ENCODE data around the gene SNX8. TPM values are rescaled to one million over a fixed set of nuclear protein-coding genes. Genes with fewer than 3 reads are reported as not detected.

The SNX8 gene
- total RNA-seq, 4 donors from 2014 or later: 13.3 to 35.7 (median 22.1) TPM

- intact Hi-C loops (cut with DNase I; ENCODE audit: low total_unique reads): no loop called here
- H3K4me3 ChIP-seq (ENCODE audit: low read depth, poor library complexity, severe bottlenecking): no peak overlapping the region
- TF ChIP-seq CTCF (IDR thresholded peaks at IDR 0.05): no peak
- no peak for TF ChIP-seq POLR2A (IDR thresholded peaks at IDR 0.05)
- DNase-seq (ENCODE audit: low spot score in 2 of 2): no peak
- 40 to 53% methylated on average over 10 of the region's 10 CpGs for WGBS, 2 donors
Observed at GRCh38 chr7:2266911-2267310, 47.3 kb downstream of the SNX8 start.

- no peak overlapping the region for H3K4me3 ChIP-seq (ENCODE audit: low read depth, poor library complexity, severe bottlenecking)
- no peak for TF ChIP-seq CTCF (IDR thresholded peaks at IDR 0.05)
- no peak for TF ChIP-seq POLR2A (IDR thresholded peaks at IDR 0.05)
- 95% methylated on average over 20 to 23 of the region's 23 CpGs for WGBS, 2 donors
- intact Hi-C loops (cut with DNase I; ENCODE audit: low total_unique reads): no loop called here
- DNase-seq (ENCODE audit: low spot score in 2 of 2): no peak
Observed at GRCh38 chr7:2264158-2264557, 50.1 kb downstream of the SNX8 start.

DNA sequence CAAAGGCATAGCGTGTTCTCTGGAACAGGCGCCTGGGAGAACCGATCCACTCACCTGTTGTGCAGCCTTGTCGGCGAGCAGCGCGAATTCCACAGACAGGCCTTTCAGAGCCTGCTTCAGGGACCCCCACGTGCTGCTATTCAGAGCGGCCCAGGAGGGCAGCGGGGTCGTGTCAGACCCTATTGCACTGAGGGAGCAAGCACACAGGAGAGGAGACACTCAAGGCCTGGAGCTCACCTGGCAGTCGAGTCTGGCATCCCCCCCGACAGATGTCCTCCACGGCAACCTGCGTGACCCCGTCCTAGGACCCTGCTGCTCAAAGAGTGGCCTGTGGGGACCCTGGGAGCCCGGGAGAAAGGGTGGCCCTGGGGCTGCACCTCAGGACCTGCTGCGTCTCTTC is 51.1 kb downstream of the SNX8 start:
- WGBS, 2 donors: 91 to 97% methylated on average over 14 to 16 of the region's 18 CpGs
- intact Hi-C loops (cut with DNase I; ENCODE audit: low total_unique reads): no loop called here
- DNase-seq (ENCODE audit: low spot score in 2 of 2): no peak
- H3K4me3 ChIP-seq (ENCODE audit: low read depth, poor library complexity, severe bottlenecking): no peak overlapping the region
- TF ChIP-seq CTCF (IDR thresholded peaks at IDR 0.05) (no peak), POLR2A (IDR thresholded peaks at IDR 0.05) (no peak)

- WGBS, 2 donors: 79 to 92% methylated on average over 14 of the region's 14 CpGs
- intact Hi-C loops (cut with DNase I; ENCODE audit: low total_unique reads): no loop called here
- no peak for DNase-seq (ENCODE audit: low spot score in 2 of 2)
- no peak for TF ChIP-seq CTCF (IDR thresholded peaks at IDR 0.05)
- no peak for TF ChIP-seq POLR2A (IDR thresholded peaks at IDR 0.05)
- no peak overlapping the region for H3K4me3 ChIP-seq (ENCODE audit: low read depth, poor library complexity, severe bottlenecking)
Observed at GRCh38 chr7:2261611-2262010, 52.6 kb downstream of the SNX8 start.

DNA sequence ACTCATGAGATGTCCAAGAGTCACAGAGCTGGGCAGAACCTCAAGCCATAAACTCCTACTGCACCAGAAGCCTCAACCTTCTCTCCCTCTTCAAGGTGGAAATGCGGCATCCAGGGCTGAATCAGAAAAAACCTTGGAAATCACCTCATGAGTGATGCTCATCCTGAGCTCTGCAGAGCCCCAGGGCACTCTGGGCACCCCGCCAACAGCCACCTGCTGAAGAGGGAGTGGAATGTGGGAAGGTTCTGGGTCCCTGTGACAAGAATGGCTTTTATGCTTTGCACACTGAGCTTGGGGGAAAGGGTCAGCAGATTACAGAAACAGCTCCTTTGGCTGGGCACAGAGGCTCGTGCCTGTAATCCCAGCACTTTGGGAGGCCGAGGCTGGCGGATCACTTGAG is 53.4 kb downstream of the SNX8 start:
- DNase-seq (ENCODE audit: low spot score in 2 of 2): peak in 1 of 2 donors; percentile 84
- no peak for TF ChIP-seq POLR2A (IDR thresholded peaks at IDR 0.05)
- TF ChIP-seq CTCF (IDR thresholded peaks at IDR 0.05): no peak
- 73 to 84% methylated on average over 5 of the region's 5 CpGs for WGBS, 2 donors
- H3K4me3 ChIP-seq (ENCODE audit: low read depth, poor library complexity, severe bottlenecking): no peak overlapping the region
- intact Hi-C loops (cut with DNase I; ENCODE audit: low total_unique reads): no loop called here

DNA sequence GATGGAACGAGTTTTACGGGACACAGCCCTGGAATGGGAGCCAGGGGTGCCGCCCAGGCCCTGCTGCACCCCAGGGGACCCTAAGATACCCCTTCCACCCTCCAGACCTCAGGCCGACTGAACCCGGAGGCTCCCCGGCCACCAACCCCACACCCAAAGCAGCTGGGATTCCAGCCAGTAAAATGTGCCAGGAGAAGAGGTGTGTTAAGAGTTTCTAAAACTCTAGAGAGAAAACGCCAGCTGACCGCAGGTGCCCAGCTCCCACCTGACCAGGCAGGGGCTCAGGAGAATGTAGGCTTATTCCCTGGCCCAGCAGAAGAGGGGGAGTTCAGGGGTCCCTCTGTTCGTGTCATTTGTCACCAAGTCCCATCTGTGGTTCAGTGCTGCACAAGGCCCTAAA is 54.8 kb downstream of the SNX8 start:
- no peak overlapping the region for H3K4me3 ChIP-seq (ENCODE audit: low read depth, poor library complexity, severe bottlenecking)
- intact Hi-C loops (cut with DNase I; ENCODE audit: low total_unique reads): no loop called here
- no peak for DNase-seq (ENCODE audit: low spot score in 2 of 2)
- 69 to 80% methylated on average over 6 to 9 of the region's 9 CpGs for WGBS, 2 donors
- TF ChIP-seq POLR2A (IDR thresholded peaks at IDR 0.05): no peak
- TF ChIP-seq CTCF (IDR thresholded peaks at IDR 0.05): no peak

All from lower leg skin (tissue), 4 donors.